Measurements from ENCODE around the gene KMT2D. TPM values are rescaled to one million over a fixed set of nuclear protein-coding genes. Genes with fewer than 3 reads are reported as not detected.
A peak's percentile ranks its signal among the peaks of the same experiment; 100 is the strongest.

KMT2D gene
- total RNA-seq, 6 experiments from 2014 or later = 28.6 to 35.4 (median 33.3) TPM

DNA sequence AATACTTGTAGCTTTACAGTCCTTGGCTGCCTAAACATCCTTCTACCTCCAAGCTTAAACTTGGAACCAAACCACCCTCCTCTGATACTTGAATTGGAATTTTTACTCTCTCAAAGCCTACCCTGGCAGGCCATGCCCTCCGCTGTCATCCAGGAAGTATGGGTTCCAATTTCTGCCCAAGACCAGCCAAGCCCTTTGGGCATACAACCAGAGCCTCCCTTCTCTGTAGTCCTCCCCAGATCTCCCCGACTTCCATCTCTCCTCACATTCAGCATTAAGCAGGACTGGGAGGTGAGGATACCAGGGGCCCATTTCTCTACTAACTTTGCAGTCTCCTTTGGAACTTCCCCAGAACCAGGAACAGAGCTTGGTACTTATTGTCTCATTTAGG lies 34.4 kb upstream of the KMT2D start:
- DNase-seq = no peak

DNA sequence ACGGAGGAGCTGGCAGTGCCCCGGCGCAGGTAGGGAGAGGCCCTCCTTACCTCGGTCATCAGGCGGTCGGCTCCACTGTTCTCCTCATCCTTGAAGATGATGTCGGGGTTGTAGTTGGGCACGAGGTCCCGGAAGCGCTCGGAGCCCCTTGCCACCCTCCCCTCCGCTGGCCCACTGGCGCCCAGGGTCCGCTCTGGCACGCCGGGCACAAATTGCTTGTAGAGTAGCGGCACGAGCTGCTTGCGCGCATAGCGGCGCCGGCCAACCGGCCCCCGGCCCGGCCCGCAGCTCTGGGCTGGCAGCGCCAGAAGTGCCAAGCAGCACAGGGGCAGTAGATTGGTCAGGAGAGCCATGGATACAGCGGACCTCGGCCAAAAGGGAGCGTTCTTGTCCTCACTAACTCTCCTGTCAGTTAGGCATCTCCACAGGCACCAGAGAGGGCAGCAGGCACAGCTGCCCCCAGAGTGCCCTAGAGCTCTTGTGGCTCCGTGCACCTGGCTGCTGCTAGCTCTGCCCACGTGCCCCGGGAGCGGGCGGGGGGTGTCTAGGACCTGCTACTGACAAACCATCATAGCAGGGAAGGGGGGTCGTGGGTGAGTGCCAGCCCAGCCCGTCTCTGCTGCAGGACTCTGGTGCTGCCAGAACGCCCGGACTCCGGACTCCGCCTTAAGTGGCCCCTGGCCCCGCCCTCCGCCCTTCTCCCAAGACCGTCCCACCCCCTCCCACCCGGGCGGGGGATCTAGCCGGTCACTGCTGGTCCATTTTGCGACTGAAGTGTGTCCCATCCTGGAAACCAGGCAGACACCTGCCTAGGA lies 33.8 kb upstream of the KMT2D start, which contains the start of gene DHH:
TSS of gene DHH (minus strand) at position 642 of the 815 bp plus-strand sequence. CDS start at position 353, 289 bp downstream.
- Histone ChIP-seq H3K36me3 (peaks cover 0 to 17% (median 5%) of the 10 kb centered on the region in 4 donors), H3K27me3 (peaks cover 0 to 16% of the 10 kb centered on the region in 2 donors), H3K4me3 (no peak within 1 kb of the TSS), H3K9me3 (no peaks in the 10 kb centered on the region), H3K27ac (no peak within 1 kb of the TSS), H3K4me1 (peaks cover 0 to 28% (median 0%) of the 10 kb centered on the region in 4 donors)
- DNase-seq = peak in 1 of 3 donors; percentile 29
- TF ChIP-seq CTCF (IDR thresholded peaks at IDR 0.05) = no peak
- no peak for TF ChIP-seq POLR2A (IDR thresholded peaks at IDR 0.05)
- intact Hi-C loops (cut with DNase I) = no loop called here
- ATAC-seq = peak; percentile 14 to 27 (median 20)
- WGBS (ENCODE audit: insufficient coverage, low coverage, low lambda C conversion rate, missing lambda C conversion rate) = 22% methylated on average over 13 of the region's 49 CpGs

More for the DNA sequence above, 34.4 kb upstream of the KMT2D start:
- intact Hi-C loops (cut with DNase I) = no loop called here
- peaks cover 0 to 22% (median 8%) of the 10 kb centered on the region in 4 donors for H3K36me3 ChIP-seq
- peaks cover 0 to 23% (median 0%) of the 10 kb centered on the region in 4 donors for H3K4me1 ChIP-seq
- TF ChIP-seq CTCF (IDR thresholded peaks at IDR 0.05) (no peak), POLR2A (IDR thresholded peaks at IDR 0.05) (no peak)
- no peak for ATAC-seq
- no peak overlapping the region for H3K4me3 ChIP-seq
- no peaks in the 10 kb centered on the region for H3K9me3 ChIP-seq
- no peak overlapping the region for H3K27ac ChIP-seq
- H3K27me3 ChIP-seq = peaks cover 0 to 16% of the 10 kb centered on the region in 2 donors
- WGBS (ENCODE audit: insufficient coverage, low coverage, low lambda C conversion rate, missing lambda C conversion rate) = 89% methylated on average over 1 of the region's 2 CpGs

- Histone ChIP-seq H3K27ac (no peak overlapping the region), H3K4me1 (peaks cover 0 to 28% (median 0%) of the 10 kb centered on the region in 4 donors), H3K27me3 (peaks cover 0 to 16% of the 10 kb centered on the region in 2 donors), H3K4me3 (no peak overlapping the region), H3K36me3 (peaks cover 0 to 16% (median 4%) of the 10 kb centered on the region in 4 donors), H3K9me3 (no peaks in the 10 kb centered on the region)
- no peak for DNase-seq
- TF ChIP-seq CTCF (IDR thresholded peaks at IDR 0.05) (no peak), POLR2A (IDR thresholded peaks at IDR 0.05) (no peak)
- intact Hi-C loops (cut with DNase I) = no loop called here
- ATAC-seq = peak in 3 of 4 donors; percentile 6 to 19 (median 13)
- WGBS (ENCODE audit: insufficient coverage, low coverage, low lambda C conversion rate, missing lambda C conversion rate) = 2% methylated on average over 8 of the region's 9 CpGs
Measured at GRCh38 chr12:49093792-49094159, 33.2 kb upstream of the KMT2D start.

GRCh38 chr12:49092816-49093406 lies 32.3 kb upstream of the KMT2D start:
- Histone ChIP-seq H3K36me3 (peaks cover 0 to 9% (median 2%) of the 10 kb centered on the region in 4 donors), H3K9me3 (no peaks in the 10 kb centered on the region), H3K27ac (no peak overlapping the region), H3K27me3 (peaks cover 0 to 16% of the 10 kb centered on the region in 2 donors), H3K4me1 (peaks cover 0 to 31% (median 0%) of the 10 kb centered on the region in 4 donors), H3K4me3 (no peak overlapping the region)
- TF ChIP-seq CTCF (IDR thresholded peaks at IDR 0.05) = no peak
- no peak for TF ChIP-seq POLR2A (IDR thresholded peaks at IDR 0.05)
- DNase-seq (no peak), ATAC-seq (no peak)
- 37% methylated on average over 3 of the region's 4 CpGs for WGBS (ENCODE audit: insufficient coverage, low coverage, low lambda C conversion rate, missing lambda C conversion rate)
- intact Hi-C loops (cut with DNase I) = no loop called here
